Hematopoietic multipotent progenitor cell treated with erythropoietin and hydrocortisone succinate and interleukin-3 and kit ligand, for 6 days (in vitro differentiated cells): ENCODE measurements around the gene BTN2A1.
"Not testable (repeated sequence)": the region's sequence is repeated elsewhere in the genome, so short reads cannot be mapped to it uniquely, and the experiment has no call there.

Source experiments
- DNase-seq: peaks from one replicate; pipeline ENCODE4 v3.0.0-alpha.2; 2015

Gene BTN2A1

GRCh38 chr6:26457806-26458688, at the start of gene BTN2A1:
TSS of gene BTN2A1 (plus strand) at chr6:26457955. CDS start at chr6:26458637, 682 bp downstream.
- DNase-seq = peak; percentile 96

- no peak for DNase-seq
Measured at GRCh38 chr6:26408828-26409730, 48.7 kb upstream of the BTN2A1 start.

GRCh38 chr6:26411751-26412150, 46.0 kb upstream of the BTN2A1 start:
- no peak for DNase-seq

- DNase-seq = no peak
Measured at GRCh38 chr6:26412228-26412627, 45.5 kb upstream of the BTN2A1 start.

GRCh38 chr6:26412954-26413353, 44.8 kb upstream of the BTN2A1 start:
- no peak for DNase-seq

- peak; percentile 75 for DNase-seq
Measured at GRCh38 chr6:26414281-26414680, 43.5 kb upstream of the BTN2A1 start.

- no peak for DNase-seq
Measured at GRCh38 chr6:26415036-26415614, 42.6 kb upstream of the BTN2A1 start.

GRCh38 chr6:26415791-26416190, 42.0 kb upstream of the BTN2A1 start:
- no peak for DNase-seq

GRCh38 chr6:26416288-26416687, 41.5 kb upstream of the BTN2A1 start:
- no peak for DNase-seq

- DNase-seq = not testable (repeated sequence)
Measured at GRCh38 chr6:26418077-26418476, 39.7 kb upstream of the BTN2A1 start.

- DNase-seq = not testable (repeated sequence)
Measured at GRCh38 chr6:26418795-26419194, 39.0 kb upstream of the BTN2A1 start.

- peak; percentile 68 for DNase-seq
Measured at GRCh38 chr6:26420688-26421171, 37.0 kb upstream of the BTN2A1 start.

GRCh38 chr6:26421259-26422144, 36.3 kb upstream of the BTN2A1 start:
- DNase-seq = peak; percentile 88

GRCh38 chr6:26422329-26422728, 35.4 kb upstream of the BTN2A1 start:
- DNase-seq = no peak

- no peak for DNase-seq
Measured at GRCh38 chr6:26426691-26427450, 30.9 kb upstream of the BTN2A1 start.

GRCh38 chr6:26427451-26427809, 30.3 kb upstream of the BTN2A1 start:
- no peak for DNase-seq

- no peak for DNase-seq
Measured at GRCh38 chr6:26428206-26428605, 29.5 kb upstream of the BTN2A1 start.

GRCh38 chr6:26430787-26431186, 27.0 kb upstream of the BTN2A1 start:
- no peak for DNase-seq

- no peak for DNase-seq
Measured at GRCh38 chr6:26431258-26432172, 26.2 kb upstream of the BTN2A1 start.

- DNase-seq = no peak
Measured at GRCh38 chr6:26432627-26433201, 25.0 kb upstream of the BTN2A1 start.
